B cell (primary cell): ENCODE data around the gene OPN1SW. TPM values are rescaled to one million over a fixed set of nuclear protein-coding genes. Genes with fewer than 3 reads are reported as not detected.

Experiments used
- ATAC-seq: fragments of 200-7000 bp; cut with Tn5 transposase; one replicate; pipeline ENCODE4 v1.10.0; 2021; ENCODE audit warnings: low read depth, mild to moderate bottlenecking, moderate number of reproducible peaks, moderate library complexity
- CTCF ChIA-PET: fragments of 350-600 bp; sonication (Branson Sonifier 250); formaldehyde crosslinking; loops from one replicate; lab custom pipeline; 2021; ENCODE audit warnings: antibody characterized with exemption, inconsistent platforms; lab: Charles Lee
- POLR2A ChIA-PET: fragments of 350-600 bp; sonication (Branson Sonifier 250); formaldehyde crosslinking; loops from one replicate; lab custom pipeline; 2021; ENCODE audit warnings: antibody characterized with exemption; lab: Charles Lee
- DNase-seq: peaks from one replicate; pipeline ENCODE4 v3.0.0; 2013
- H2AFZ ChIP-seq: 2 replicates; pipeline ENCODE4 v1.6.1; 2012; ENCODE audit warnings: mild to moderate bottlenecking, low read depth, low read length; ENCODE audit not compliant: insufficient read depth, poor library complexity, severe bottlenecking
- H3K27ac ChIP-seq, 2 donors: 1 replicate in 1 of 2; 2 replicates in 1 of 2; pipeline ENCODE4 v1.5.1; 2012 to 2013; ENCODE audit warnings: low read length in 2 of 2, mild to moderate bottlenecking in 2 of 2, moderate library complexity in 1 of 2
- H3K27me3 ChIP-seq, 4 experiments: fragments of 200-600 bp in 1 of 4; sonication (generic) in 1 of 4; replicated peaks in 1 of 4; 1 replicate in 2 of 4; 2 replicates in 2 of 4; pipeline versions ENCODE4 v1.6.1 to v1.7.0; 2013 to 2016; ENCODE audit warnings: low read length in 3 of 4, mild to moderate bottlenecking in 2 of 4, mixed read lengths in 1 of 4, moderate library complexity in 1 of 4; ENCODE audit not compliant: insufficient read depth in 4 of 4, control insufficient read depth in 3 of 4; ENCODE audit errors: control extremely low read depth in 1 of 4
- H3K36me3 ChIP-seq, 2 experiments: replicated peaks in 1 of 2; 1 replicate in 1 of 2; 2 replicates in 1 of 2; pipeline versions ENCODE4 v1.6.1 to v1.7.1; 2013; ENCODE audit warnings: low read length in 1 of 2; ENCODE audit not compliant: insufficient read depth in 2 of 2, control insufficient read depth in 1 of 2; ENCODE audit errors: control extremely low read depth in 1 of 2, extremely low read depth in 1 of 2
- H3K4me1 ChIP-seq, 2 donors: fragments of 200-600 bp in 1 of 2; sonication (generic) in 1 of 2; 1 replicate in 1 of 2; 2 replicates in 1 of 2; pipeline versions ENCODE4 v1.5.1 to v1.6.1; 2013 to 2017; ENCODE audit warnings: low read length in 2 of 2; ENCODE audit not compliant: control insufficient read depth in 2 of 2, insufficient read depth in 2 of 2
- H3K4me2 ChIP-seq: replicated peaks from 2 replicates; pipeline ENCODE3; 2012; ENCODE audit warnings: mild to moderate bottlenecking, low read depth, low read length; ENCODE audit not compliant: poor library complexity, severe bottlenecking
- H3K4me3 ChIP-seq, 5 experiments: fragments of 200-600 bp in 1 of 5; sonication (generic) in 1 of 5; 1 replicate in 3 of 5; 2 replicates in 2 of 5; pipeline versions ENCODE4 v1.5.1 to v1.7.0; 2011 to 2016; ENCODE audit warnings: low read length in 4 of 5, mild to moderate bottlenecking in 4 of 5, low read depth in 2 of 5, control low read depth in 1 of 5, moderate library complexity in 1 of 5; ENCODE audit not compliant: insufficient read depth in 1 of 5; ENCODE audit errors: control extremely low read depth in 1 of 5, extremely low read depth in 1 of 5
- H3K79me2 ChIP-seq: fragments of 200-600 bp; sonication (generic); one replicate; pipeline ENCODE4 v1.6.0; 2016; ENCODE audit warnings: low read length; ENCODE audit not compliant: control insufficient read depth, insufficient read depth
- H3K9ac ChIP-seq: fragments of 200-600 bp; sonication (generic); 2 replicates; pipeline ENCODE4 v1.6.1; 2017; ENCODE audit warnings: mild to moderate bottlenecking, low read length, moderate library complexity
- H3K9me3 ChIP-seq, 3 donors: one replicate each; pipeline versions ENCODE4 v1.6.1 to v1.7.1; 2013; ENCODE audit warnings: low read length in 2 of 3; ENCODE audit not compliant: control insufficient read depth in 2 of 3, insufficient read depth in 1 of 3; ENCODE audit errors: control extremely low read depth in 1 of 3
- H4K20me1 ChIP-seq: 2 replicates; pipeline ENCODE4 v1.6.0; 2012; ENCODE audit warnings: mild to moderate bottlenecking, low read length; ENCODE audit not compliant: insufficient read depth, control insufficient read depth, poor library complexity, severe bottlenecking
- H3K27ac Mint-ChIP-seq: one replicate; pipeline ENCODE4 v1.8.0; 2021; ENCODE audit warnings: mixed read lengths
- H3K27me3 Mint-ChIP-seq: one replicate; pipeline ENCODE4 v1.8.0; 2021; ENCODE audit warnings: mixed read lengths
- H3K4me1 Mint-ChIP-seq: one replicate; pipeline ENCODE4 v1.8.0; 2021; ENCODE audit warnings: mixed read lengths
- H3K4me3 Mint-ChIP-seq: one replicate; pipeline ENCODE4 v1.8.0; 2021; ENCODE audit warnings: mixed read lengths
- H3K9me3 Mint-ChIP-seq: one replicate; pipeline ENCODE4 v1.8.0; 2022; ENCODE audit warnings: mixed read lengths; ENCODE audit not compliant: insufficient read depth
- CTCF ChIP-seq: fragments of 200-600 bp; IDR thresholded peaks from one replicate; pipeline ENCODE4 v1.8.0; 2022; ENCODE audit warnings: antibody characterized with exemption, mild to moderate bottlenecking
- EZH2 ChIP-seq: IDR thresholded peaks from 2 replicates; pipeline ENCODE4 v1.6.1; 2012; ENCODE audit warnings: borderline replicate concordance, low read depth, mild to moderate bottlenecking, moderate library complexity, low read length; ENCODE audit not compliant: insufficient read depth, poor library complexity, severe bottlenecking
- WGBS: methylation state at CpG from one replicate; pipeline ENCODE4 v1.1.5; 2013; ENCODE audit warnings: missing lambda C conversion rate; ENCODE audit not compliant: insufficient coverage; 5-methylcytosine and 5-hydroxymethylcytosine counted together
- intact Hi-C: fragments of 100-400 bp; cut with micrococcal nuclease; formaldehyde crosslinking; loops from one replicate; pipeline ENCODE4 v1.10.0; 2022
- polyA plus RNA-seq: library from polyadenylated mRNA; depleted of rRNA; stranded (reverse); fragments of >200 nt; gene quantifications from 2 replicates; pipeline ENCODE4 v1.2.3, GENCODE V29; 2012
- total RNA-seq, 2 donors: library from RNA; stranded (reverse); fragments of 120-200 nt in 1 of 2; gene quantifications; 1 replicate in 1 of 2; 2 replicates in 1 of 2; pipeline versions ENCODE4 v1.2.3 to v1.2.4, GENCODE V29; 2013 to 2022

Gene OPN1SW
- total and polyA plus RNA-seq, 2 donors (not counting 1 experiment from before 2014, with no cell fraction given): not detected

- no peak overlapping the region for H3K4me3 Mint-ChIP-seq
- Histone ChIP-seq H3K4me3 (no peak overlapping the region), H3K79me2 (no peaks in the 10 kb centered on the region), H2AFZ (no peak overlapping the region), H3K9me3 (no peaks in the 10 kb centered on the region), H3K27me3 (no peaks in the 10 kb centered on the region), H4K20me1 (no peaks in the 10 kb centered on the region), H3K9ac (no peak overlapping the region), H3K4me2 (no peak overlapping the region), H3K36me3 (peaks cover 10 to 61% of the 10 kb centered on the region in 2 experiments), H3K27ac (no peak overlapping the region), H3K4me1 (no peaks in the 10 kb centered on the region)
- H3K4me1 Mint-ChIP-seq: no peaks in the 10 kb centered on the region
- no peaks in the 10 kb centered on the region for H3K9me3 Mint-ChIP-seq
- WGBS: no CpG with 5 or more reads among the region's 2 CpGs
- ATAC-seq: no peak
- intact Hi-C loops: no loop called here
- CTCF ChIA-PET: no interaction called here
- H3K27me3 Mint-ChIP-seq: no peaks in the 10 kb centered on the region
- POLR2A ChIA-PET: no interaction called here
- TF ChIP-seq CTCF: no peak
- TF ChIP-seq EZH2: no peak
- no peak overlapping the region for H3K27ac Mint-ChIP-seq
- no peak for DNase-seq
Observed at GRCh38 chr7:128757203-128757602, 18.4 kb downstream of the OPN1SW start.

- H3K36me3 ChIP-seq: peaks cover 13 to 58% of the 10 kb centered on the region in 2 experiments
- no peak overlapping the region for H3K4me3 Mint-ChIP-seq
- no peaks in the 10 kb centered on the region for H3K27me3 Mint-ChIP-seq
- H2AFZ ChIP-seq: no peak overlapping the region
- no peak for ATAC-seq
- intact Hi-C loops: no loop called here
- no peak overlapping the region for H3K4me2 ChIP-seq
- no peak overlapping the region for H3K9ac ChIP-seq
- H3K27ac ChIP-seq: no peak overlapping the region
- H3K9me3 Mint-ChIP-seq: no peaks in the 10 kb centered on the region
- H4K20me1 ChIP-seq: no peaks in the 10 kb centered on the region
- no peak overlapping the region for H3K4me3 ChIP-seq
- TF ChIP-seq EZH2: no peak
- POLR2A ChIA-PET: no interaction called here
- H3K27ac Mint-ChIP-seq: no peak overlapping the region
- CTCF ChIA-PET: no interaction called here
- no peaks in the 10 kb centered on the region for H3K79me2 ChIP-seq
- H3K9me3 ChIP-seq: no peaks in the 10 kb centered on the region
- no peaks in the 10 kb centered on the region for H3K4me1 ChIP-seq
- H3K4me1 Mint-ChIP-seq: no peaks in the 10 kb centered on the region
- 100% methylated on average over 4 of the region's 5 CpGs for WGBS
- DNase-seq: no peak
- H3K27me3 ChIP-seq: no peaks in the 10 kb centered on the region
Observed at GRCh38 chr7:128755819-128756476, 19.6 kb downstream of the OPN1SW start.
